HFF-Myc (cell line): ENCODE results near the gene EDIL3.

ENCODE experiments used
- DNase-seq: peaks from one replicate; pipeline ENCODE4 v3.0.0-alpha.2; 2011; ENCODE audit warnings: low read depth; ENCODE audit errors: extremely low read depth
- H3K4me3 ChIP-seq: replicated peaks from 2 replicates; pipeline ENCODE4 v1.5.1; 2011; ENCODE audit warnings: low read depth, mild to moderate bottlenecking, control low read depth, low read length
- TF ChIP-seq, protein P1 (sequence below): IDR thresholded peaks from 2 replicates; pipeline ENCODE4 v1.5.1; 2012; ENCODE audit warnings: mild to moderate bottlenecking, low read depth, low read length, control low read depth; ENCODE audit errors: missing control alignments

EDIL3 gene

DNA sequence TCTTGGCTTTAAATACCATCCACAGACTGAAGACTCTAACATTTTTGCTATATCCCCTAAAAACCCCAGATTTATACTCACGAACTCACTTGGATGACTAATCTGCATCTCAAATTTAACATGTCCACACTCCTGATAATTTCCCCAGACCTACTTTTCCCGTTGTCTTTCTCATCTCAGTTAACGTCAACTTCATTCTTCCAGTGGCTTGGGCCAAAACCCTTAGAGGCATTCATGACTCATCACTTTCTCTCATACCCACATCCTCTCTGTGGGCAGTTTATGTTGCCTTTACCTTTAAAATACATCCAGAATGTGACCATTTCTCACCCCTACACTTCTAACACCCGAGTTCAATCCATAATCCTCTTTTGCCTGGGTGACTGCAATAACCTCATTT, 96.7 kb downstream of the EDIL3 start:
- no peak overlapping the region for H3K4me3 ChIP-seq
- TF ChIP-seq, protein P1, sequence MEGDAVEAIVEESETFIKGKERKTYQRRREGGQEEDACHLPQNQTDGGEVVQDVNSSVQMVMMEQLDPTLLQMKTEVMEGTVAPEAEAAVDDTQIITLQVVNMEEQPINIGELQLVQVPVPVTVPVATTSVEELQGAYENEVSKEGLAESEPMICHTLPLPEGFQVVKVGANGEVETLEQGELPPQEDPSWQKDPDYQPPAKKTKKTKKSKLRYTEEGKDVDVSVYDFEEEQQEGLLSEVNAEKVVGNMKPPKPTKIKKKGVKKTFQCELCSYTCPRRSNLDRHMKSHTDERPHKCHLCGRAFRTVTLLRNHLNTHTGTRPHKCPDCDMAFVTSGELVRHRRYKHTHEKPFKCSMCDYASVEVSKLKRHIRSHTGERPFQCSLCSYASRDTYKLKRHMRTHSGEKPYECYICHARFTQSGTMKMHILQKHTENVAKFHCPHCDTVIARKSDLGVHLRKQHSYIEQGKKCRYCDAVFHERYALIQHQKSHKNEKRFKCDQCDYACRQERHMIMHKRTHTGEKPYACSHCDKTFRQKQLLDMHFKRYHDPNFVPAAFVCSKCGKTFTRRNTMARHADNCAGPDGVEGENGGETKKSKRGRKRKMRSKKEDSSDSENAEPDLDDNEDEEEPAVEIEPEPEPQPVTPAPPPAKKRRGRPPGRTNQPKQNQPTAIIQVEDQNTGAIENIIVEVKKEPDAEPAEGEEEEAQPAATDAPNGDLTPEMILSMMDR: no peak
- no peak for DNase-seq

DNA sequence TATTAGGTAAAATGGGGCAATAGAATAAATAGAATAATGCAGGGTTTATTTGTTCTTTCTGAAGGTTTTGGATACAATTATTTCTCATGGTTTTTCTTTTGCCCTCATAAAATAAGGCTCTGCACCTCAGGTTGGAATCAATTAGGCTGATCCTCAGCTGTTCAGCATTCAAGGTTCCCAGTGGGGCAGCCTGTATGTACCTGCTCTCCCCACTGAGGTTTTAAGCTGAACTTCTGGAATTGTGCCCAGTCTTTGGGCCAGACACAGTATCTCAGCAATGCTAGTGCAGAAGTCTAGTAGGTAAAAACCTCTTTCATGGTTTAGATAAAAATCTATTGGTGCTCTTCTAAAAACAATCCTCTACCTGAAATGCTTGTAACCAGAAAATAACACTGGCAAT, 98.0 kb downstream of the EDIL3 start:
- TF ChIP-seq, protein P1: no peak
- H3K4me3 ChIP-seq: no peak overlapping the region
- no peak for DNase-seq

- TF ChIP-seq, protein P1: no peak
- no peak overlapping the region for H3K4me3 ChIP-seq
- no peak for DNase-seq
Measured at GRCh38 chr5:84285641-84286637, 98.7 kb downstream of the EDIL3 start.

GRCh38 chr5:84281383-84281782, 103.3 kb downstream of the EDIL3 start:
- TF ChIP-seq, protein P1: no peak
- no peak overlapping the region for H3K4me3 ChIP-seq
- no peak for DNase-seq

DNA sequence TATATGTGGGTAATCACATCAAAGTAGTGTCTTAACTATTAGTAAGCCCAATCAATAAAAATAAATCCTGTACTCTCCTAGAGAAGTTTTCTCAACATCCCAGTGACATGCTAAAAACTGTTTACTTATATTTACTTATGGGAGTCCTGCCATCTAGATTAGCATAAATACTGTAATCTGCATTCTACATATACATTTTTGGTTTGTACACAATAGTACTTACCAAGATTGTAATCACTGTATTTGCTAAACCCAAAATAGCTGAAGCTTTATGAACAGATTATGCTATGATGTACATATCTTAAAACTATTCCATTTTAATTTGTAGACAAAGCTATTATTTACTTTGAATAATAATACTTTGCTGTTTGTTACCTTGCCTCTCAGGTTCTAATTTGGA, 105.4 kb downstream of the EDIL3 start:
- no peak overlapping the region for H3K4me3 ChIP-seq
- TF ChIP-seq, protein P1: no peak
- no peak for DNase-seq

DNA sequence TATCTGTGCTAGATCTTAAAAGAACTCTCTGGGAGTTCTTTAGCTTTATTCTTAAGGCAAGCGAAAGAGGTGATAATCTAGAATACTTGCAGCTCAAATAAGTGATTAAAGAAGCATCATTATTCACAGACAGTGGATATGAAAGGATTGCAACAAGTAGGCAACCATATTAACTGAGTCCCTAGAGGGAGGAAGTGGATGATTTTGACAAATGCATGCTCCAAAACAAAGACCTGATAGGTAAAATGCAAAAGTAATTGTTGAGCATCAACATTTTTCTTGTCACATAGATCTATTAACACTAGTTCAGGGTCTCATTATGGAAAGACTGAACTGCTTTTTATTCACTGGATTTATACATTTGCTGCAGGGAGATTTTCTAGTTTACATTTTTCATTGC, 109.1 kb downstream of the EDIL3 start:
- TF ChIP-seq, protein P1: no peak
- H3K4me3 ChIP-seq: no peak overlapping the region
- DNase-seq: no peak
